ENCODE data around the gene PCBP2. TPM values are rescaled to one million over a fixed set of nuclear protein-coding genes. Genes with fewer than 3 reads are reported as not detected.
A peak's percentile ranks its signal among the peaks of the same experiment; 100 is the strongest.
"Not testable (repeated sequence)": the region's sequence is repeated elsewhere in the genome, so short reads cannot be mapped to it uniquely, and the experiment has no call there.

The PCBP2 gene
- total RNA-seq, 1 donor from 2014 or later = 153 TPM

DNA sequence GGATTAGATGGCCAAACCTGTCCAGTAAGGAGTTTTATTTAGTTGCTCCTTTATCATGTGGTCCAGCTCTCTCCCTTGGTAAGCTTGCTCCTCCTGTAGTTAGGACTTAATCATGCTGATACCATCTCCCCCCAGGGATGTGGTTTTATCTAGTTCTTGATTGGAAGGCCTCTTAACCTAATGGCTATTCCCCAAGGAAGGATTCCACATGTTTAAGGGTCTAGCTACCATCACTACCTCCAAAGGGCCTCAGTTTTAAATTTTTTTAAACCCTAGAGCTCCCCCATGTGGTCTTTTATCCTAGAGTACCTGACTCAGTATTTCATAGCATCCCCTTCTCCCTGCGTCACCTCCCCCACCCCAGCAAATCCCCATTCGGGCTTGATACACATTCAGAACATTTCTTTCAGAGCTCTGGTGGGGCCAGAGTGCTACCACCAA is 24.9 kb downstream of the PCBP2 start:
- H3K4me3 ChIP-seq (ENCODE audit: low read depth, low read length) = no peak overlapping the region
- TF ChIP-seq, protein P1, sequence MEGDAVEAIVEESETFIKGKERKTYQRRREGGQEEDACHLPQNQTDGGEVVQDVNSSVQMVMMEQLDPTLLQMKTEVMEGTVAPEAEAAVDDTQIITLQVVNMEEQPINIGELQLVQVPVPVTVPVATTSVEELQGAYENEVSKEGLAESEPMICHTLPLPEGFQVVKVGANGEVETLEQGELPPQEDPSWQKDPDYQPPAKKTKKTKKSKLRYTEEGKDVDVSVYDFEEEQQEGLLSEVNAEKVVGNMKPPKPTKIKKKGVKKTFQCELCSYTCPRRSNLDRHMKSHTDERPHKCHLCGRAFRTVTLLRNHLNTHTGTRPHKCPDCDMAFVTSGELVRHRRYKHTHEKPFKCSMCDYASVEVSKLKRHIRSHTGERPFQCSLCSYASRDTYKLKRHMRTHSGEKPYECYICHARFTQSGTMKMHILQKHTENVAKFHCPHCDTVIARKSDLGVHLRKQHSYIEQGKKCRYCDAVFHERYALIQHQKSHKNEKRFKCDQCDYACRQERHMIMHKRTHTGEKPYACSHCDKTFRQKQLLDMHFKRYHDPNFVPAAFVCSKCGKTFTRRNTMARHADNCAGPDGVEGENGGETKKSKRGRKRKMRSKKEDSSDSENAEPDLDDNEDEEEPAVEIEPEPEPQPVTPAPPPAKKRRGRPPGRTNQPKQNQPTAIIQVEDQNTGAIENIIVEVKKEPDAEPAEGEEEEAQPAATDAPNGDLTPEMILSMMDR (conservative IDR thresholded peaks at IDR 0.05; ENCODE audit: low read depth, low read length) = peak; percentile 52
- no peak for DNase-seq (ENCODE audit: low read depth)

DNA sequence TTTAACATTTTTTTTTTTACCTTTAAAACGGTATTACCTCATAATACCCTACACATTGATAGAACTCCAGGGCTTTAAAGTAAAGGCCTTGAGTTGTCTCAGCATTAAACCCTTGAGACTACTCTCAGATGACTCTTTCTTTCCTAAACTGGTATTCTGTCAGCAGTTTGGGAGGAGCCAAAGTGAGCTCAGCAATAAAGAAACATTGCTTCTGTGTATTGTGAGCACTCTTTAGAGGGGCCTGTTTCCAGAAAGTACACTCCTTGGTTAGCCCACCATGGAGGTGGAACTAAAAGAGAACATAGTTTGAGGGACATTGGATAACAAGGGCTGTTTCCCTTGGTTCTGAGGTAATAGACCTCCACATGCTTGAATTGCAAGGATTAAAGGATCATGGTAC is 27.0 kb downstream of the PCBP2 start:
- TF ChIP-seq, protein P1 (conservative IDR thresholded peaks at IDR 0.05; ENCODE audit: low read depth, low read length) = no peak
- no peak for DNase-seq (ENCODE audit: low read depth)
- H3K4me3 ChIP-seq (ENCODE audit: low read depth, low read length) = no peak overlapping the region

DNA sequence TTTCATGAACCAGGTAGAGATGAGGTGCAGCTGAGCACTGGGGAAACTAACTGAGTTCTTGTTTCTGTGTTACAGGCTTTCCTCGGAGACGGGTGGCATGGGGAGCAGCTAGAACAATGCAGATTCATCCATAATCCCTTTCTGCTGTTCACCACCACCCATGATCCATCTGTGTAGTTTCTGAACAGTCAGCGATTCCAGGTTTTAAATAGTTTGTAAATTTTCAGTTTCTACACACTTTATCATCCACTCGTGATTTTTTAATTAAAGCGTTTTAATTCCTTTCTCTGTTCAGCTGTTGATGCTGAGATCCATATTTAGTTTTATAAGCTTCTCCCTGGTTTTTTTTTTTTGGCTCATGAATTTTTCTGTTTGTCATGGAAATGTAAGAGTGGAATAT is 27.4 kb downstream of the PCBP2 start:
- no peak overlapping the region for H3K4me3 ChIP-seq (ENCODE audit: low read depth, low read length)
- DNase-seq (ENCODE audit: low read depth) = no peak
- TF ChIP-seq, protein P1 (conservative IDR thresholded peaks at IDR 0.05; ENCODE audit: low read depth, low read length) = no peak

DNA sequence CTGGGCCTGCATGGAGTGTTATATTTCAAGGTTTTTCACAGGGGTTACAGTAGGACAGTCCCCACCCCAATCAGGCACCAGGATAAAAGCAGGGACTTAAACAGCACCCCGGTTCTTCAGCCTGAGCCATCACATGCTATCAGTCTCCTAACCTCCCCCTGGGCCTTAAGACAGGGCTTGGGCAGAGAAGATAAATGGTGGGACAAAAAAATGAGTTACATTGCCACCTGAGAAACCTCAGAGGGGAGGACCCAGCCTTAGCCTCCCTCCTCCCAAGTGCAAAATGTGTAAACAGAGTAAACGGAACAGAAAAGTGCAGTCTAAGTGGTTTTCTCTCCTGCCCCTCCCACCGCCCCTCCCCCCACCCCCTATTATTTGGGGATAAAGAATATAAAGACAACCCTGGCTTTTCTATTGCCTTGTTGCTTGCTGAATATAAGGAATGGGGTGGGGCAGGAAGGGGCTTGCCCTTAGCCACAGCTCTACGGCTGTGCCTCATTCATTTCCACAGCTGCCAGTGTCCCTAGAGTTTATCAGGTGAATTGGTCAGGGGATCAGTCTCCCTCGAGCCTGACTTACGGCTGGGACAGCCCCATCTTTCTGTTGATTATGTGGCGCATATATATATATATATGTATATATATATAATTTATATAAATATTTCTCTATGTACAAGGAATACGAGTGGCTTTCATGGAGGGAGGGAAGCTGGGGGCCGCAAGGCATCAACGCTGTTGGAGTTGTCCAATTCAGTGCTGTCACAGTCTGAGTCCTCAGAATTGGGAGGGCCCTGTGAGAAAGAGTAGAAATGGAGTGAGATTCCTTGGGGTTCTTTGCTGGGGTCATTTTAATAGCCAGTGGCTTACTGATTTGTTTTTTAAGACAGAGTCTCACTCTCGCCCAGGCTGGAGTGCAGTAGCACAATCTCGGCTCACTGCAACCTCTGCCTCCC is 28.9 kb downstream of the PCBP2 start:
- TF ChIP-seq, protein P1 (conservative IDR thresholded peaks at IDR 0.05; ENCODE audit: low read depth, low read length) = no peak
- DNase-seq (ENCODE audit: low read depth) = no peak
- no peak overlapping the region for H3K4me3 ChIP-seq (ENCODE audit: low read depth, low read length)

DNA sequence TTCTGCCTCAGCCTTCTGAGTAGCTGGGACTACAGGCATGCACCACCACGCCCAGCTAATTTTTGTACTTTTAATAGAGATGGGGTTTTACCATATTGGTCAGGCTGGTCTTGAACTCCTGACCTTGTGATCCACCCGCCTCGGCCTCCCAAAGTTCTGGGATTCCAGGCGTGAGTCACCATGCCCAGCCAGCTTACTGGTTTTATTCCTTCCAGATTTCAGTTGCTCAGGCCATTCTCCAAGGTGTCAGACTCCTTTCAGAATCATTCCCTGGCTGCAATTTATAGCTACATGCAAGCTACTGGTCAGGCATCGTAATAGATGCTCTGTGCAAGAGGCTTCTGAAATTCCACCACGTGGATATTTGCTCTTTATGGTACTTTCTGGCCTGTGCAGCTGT is 29.6 kb downstream of the PCBP2 start:
- DNase-seq (ENCODE audit: low read depth); H3K4me3 ChIP-seq (ENCODE audit: low read depth, low read length): not testable (repeated sequence)

DNA sequence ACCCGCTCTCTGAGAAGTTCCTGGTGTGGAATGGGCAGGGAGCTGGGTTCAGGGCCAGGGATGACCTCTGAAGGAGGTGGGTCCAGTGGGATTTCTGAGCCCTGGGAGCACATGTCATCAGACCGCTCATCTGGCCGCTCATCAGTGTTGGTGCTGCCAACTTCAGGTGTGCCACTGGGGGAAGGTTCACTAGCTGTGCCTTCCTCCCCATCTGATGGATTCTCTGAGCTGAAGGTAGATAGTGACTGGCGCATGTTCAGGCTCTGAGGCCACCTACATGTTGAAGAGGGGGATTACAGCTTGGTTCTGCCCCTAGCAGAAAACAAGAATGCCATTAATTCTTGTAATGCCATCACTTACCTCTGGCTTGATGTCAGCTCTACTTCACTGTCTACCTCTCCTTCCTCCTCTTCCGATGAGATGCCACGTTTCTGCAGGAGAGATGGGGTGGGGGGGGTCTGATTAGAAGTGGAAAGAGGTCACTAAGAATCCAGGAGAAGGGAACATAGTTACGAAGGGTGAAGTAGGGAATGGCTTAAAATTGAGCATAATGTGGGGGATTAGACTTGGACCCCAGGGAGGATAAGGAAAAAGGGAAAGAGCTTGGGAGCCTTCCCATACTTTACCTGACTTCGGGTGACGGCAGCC is 30.2 kb downstream of the PCBP2 start:
- no peak overlapping the region for H3K4me3 ChIP-seq (ENCODE audit: low read depth, low read length)
- no peak for DNase-seq (ENCODE audit: low read depth)
- TF ChIP-seq, protein P1 (conservative IDR thresholded peaks at IDR 0.05; ENCODE audit: low read depth, low read length) = peak; percentile 28

DNA sequence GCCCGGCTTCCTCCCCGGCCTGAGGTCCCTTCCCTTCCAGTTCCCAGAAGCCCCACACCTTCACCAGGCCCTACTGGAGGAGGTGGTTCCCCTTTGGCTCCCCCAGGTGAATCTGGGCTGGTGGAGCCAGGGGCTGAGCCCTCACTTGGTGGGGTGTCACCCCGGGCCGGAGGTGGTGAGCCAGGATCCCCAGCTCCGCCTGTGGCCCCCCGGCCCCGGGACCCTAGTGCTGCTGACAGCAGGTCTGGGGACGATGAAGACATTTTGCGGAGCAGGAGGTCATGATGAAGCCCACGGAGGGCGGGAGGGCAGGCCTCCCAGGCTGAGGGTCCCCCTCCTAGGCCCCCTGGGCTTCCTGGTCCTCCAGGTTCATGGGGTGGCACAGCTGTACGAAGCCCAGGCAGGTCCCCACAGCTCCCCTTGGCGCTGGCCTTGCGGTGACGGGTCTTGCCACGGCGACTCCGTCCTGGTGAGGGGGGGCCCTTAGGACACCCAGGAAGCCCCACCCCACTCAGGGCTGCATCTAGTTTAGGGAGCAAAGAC is 30.8 kb downstream of the PCBP2 start:
- TF ChIP-seq, protein P1 (conservative IDR thresholded peaks at IDR 0.05; ENCODE audit: low read depth, low read length) = no peak
- DNase-seq (ENCODE audit: low read depth) = no peak
- H3K4me3 ChIP-seq (ENCODE audit: low read depth, low read length) = no peak overlapping the region

All from epithelial cell of proximal tubule (primary cell).